Measurements from ENCODE around the gene HOXD11.

DNA sequence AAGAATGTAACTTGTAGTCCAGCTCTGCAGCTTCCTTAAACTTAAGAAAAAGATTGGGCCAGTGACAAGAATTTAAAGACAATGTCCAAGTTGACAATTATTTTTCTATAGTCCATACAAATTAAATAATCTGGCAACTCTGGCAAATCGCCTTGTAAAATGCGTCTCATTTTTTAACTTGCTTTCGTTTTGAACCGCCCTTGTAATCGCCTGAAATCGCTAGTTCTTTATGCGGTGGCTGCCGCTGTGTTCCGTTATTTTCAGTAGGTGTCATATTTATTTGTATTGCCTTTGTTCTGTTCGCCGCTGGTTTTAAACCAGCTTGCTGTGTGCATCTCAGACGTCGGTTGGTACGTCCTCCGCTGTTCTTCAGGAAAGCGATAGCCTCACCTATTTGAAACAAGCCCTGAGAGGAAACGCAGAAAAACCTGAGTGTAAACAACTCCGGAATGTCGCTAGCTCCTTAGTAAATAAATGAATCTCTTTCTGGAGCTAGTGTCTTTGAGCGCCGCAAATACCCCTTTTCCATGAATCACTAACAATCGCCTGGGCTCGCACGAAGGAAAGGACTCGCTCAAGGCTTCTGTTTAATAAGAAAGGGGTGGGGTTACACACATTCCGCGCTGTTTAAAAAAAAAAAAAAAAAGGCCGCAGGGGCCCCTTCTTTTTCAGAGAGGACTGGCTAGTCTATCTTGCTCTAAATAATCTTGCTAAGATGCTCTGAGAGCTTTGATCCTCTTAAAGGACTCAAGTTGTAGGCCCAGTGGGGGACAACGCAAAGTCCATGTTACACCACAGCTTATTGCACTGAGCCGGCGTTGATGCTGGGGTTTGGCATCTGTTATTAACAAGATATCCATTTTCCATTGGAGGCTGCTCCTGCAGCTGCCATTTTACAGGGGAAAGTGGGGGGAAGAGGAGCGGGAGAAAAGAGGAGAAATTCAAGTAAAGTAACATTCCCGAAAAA lies 25.4 kb downstream of the HOXD11 start:
- TF ChIP-seq, protein P1, sequence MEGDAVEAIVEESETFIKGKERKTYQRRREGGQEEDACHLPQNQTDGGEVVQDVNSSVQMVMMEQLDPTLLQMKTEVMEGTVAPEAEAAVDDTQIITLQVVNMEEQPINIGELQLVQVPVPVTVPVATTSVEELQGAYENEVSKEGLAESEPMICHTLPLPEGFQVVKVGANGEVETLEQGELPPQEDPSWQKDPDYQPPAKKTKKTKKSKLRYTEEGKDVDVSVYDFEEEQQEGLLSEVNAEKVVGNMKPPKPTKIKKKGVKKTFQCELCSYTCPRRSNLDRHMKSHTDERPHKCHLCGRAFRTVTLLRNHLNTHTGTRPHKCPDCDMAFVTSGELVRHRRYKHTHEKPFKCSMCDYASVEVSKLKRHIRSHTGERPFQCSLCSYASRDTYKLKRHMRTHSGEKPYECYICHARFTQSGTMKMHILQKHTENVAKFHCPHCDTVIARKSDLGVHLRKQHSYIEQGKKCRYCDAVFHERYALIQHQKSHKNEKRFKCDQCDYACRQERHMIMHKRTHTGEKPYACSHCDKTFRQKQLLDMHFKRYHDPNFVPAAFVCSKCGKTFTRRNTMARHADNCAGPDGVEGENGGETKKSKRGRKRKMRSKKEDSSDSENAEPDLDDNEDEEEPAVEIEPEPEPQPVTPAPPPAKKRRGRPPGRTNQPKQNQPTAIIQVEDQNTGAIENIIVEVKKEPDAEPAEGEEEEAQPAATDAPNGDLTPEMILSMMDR (conservative IDR thresholded peaks at IDR 0.05 in 1 of 2, IDR thresholded peaks at IDR 0.05 in 1 of 2; ENCODE audit: extremely low read depth in 1 of 2, insufficient read depth in 1 of 2, low read depth in 1 of 2, low read length in 2 of 2) = no peak
- peak; percentile 96 for TF ChIP-seq EZH2 (IDR thresholded peaks at IDR 0.05; ENCODE audit: borderline replicate concordance, low read length)

Measured in mammary epithelial cell (primary cell).